ENCODE measurements around the gene LIG1.
A peak's percentile ranks its signal among the peaks of the same experiment; 100 is the strongest.

LIG1 gene

GRCh38 chr19:48169939-48170803 lies at the start of gene LIG1, which contains the start of gene ZSWIM9:
Gene LIG1 (minus strand): TSS chr19:48170344. CDS start chr19:48165566, 4,778 bp downstream.
Gene ZSWIM9 (plus strand): TSS chr19:48170680. CDS start chr19:48171803, 1,123 bp downstream.
- peak; percentile 89 for DNase-seq (ENCODE audit: extremely low read depth, low read depth)
- peak; percentile 1; the same call in 1 of the 2 replicates for TF ChIP-seq CTCF (IDR thresholded peaks at IDR 0.05; ENCODE audit: low read depth, low read length)

GRCh38 chr19:48218997-48219396 lies 48.9 kb upstream of the LIG1 start:
- DNase-seq (ENCODE audit: extremely low read depth, low read depth): no peak

GRCh38 chr19:48216933-48217332 lies 46.8 kb upstream of the LIG1 start:
- no peak for DNase-seq (ENCODE audit: extremely low read depth, low read depth)
- TF ChIP-seq CTCF (IDR thresholded peaks at IDR 0.05; ENCODE audit: low read depth, low read length): no peak

More at GRCh38 chr19:48218997-48219396, 48.9 kb upstream of the LIG1 start:
- no peak for TF ChIP-seq CTCF (IDR thresholded peaks at IDR 0.05; ENCODE audit: low read depth, low read length)

GRCh38 chr19:48213959-48214358 lies 43.8 kb upstream of the LIG1 start:
- no peak for DNase-seq (ENCODE audit: extremely low read depth, low read depth)
- TF ChIP-seq CTCF (IDR thresholded peaks at IDR 0.05; ENCODE audit: low read depth, low read length): no peak

- no peak for DNase-seq (ENCODE audit: extremely low read depth, low read depth)
- TF ChIP-seq CTCF (IDR thresholded peaks at IDR 0.05; ENCODE audit: low read depth, low read length): no peak
Observed at GRCh38 chr19:48210005-48210404, 39.9 kb upstream of the LIG1 start.

- TF ChIP-seq CTCF (IDR thresholded peaks at IDR 0.05; ENCODE audit: low read depth, low read length): no peak
- DNase-seq (ENCODE audit: extremely low read depth, low read depth): no peak
Observed at GRCh38 chr19:48206397-48207093, 36.4 kb upstream of the LIG1 start.

Data from AG09319 (cell line).